ENCODE measurements around the gene NLK. TPM values are rescaled to one million over a fixed set of nuclear protein-coding genes. Genes with fewer than 3 reads are reported as not detected.

Gene NLK
- total RNA-seq, 1 donor from 2014 or later, result 30.6 TPM

GRCh38 chr17:28187931-28188330 is 145.5 kb downstream of the NLK start:
- no peaks in the 10 kb centered on the region for H3K9me3 ChIP-seq (ENCODE audit: insufficient read depth, low read depth, low read length)
- FAIRE-seq (no peak), DNase-seq (ENCODE audit: low read depth) (no peak)
- H3K4me3 ChIP-seq (ENCODE audit: insufficient read depth, low read depth, low read length), result no peak overlapping the region
- H3K36me3 ChIP-seq (ENCODE audit: insufficient read depth, low read length), result peaks cover 33% of the 10 kb centered on the region
- H3K79me2 ChIP-seq (ENCODE audit: insufficient read depth, low read length), result no peaks in the 10 kb centered on the region
- no peaks in the 10 kb centered on the region for H3K27me3 ChIP-seq (ENCODE audit: insufficient read depth, low read length)
- H3K4me1 ChIP-seq (ENCODE audit: insufficient read depth, low read length), result no peaks in the 10 kb centered on the region
- TF ChIP-seq EZH2 (IDR thresholded peaks at IDR 0.05; ENCODE audit: insufficient read depth, low read length), result no peak
- TF ChIP-seq CTCF (IDR thresholded peaks at IDR 0.05; ENCODE audit: insufficient read depth, low read depth, low read length), result no peak
- Mint-ChIP-seq H3K4me1 (ENCODE audit: low read depth, unreplicated experiment) (no peaks in the 10 kb centered on the region), H3K9me3 (ENCODE audit: unreplicated experiment) (peaks cover 6% of the 10 kb centered on the region), H3K4me3 (ENCODE audit: unreplicated experiment) (no peak overlapping the region), H3K36me3 (ENCODE audit: low read depth, unreplicated experiment) (peaks cover 15% of the 10 kb centered on the region), H3K27me3 (ENCODE audit: low read depth, unreplicated experiment) (no peaks in the 10 kb centered on the region), H3K27ac (ENCODE audit: unreplicated experiment) (no peak overlapping the region)
- H3K4me2 ChIP-seq (ENCODE audit: low read length), result no peak overlapping the region
- H3K27ac ChIP-seq (ENCODE audit: low read depth, low read length), result no peak overlapping the region
- H2AFZ ChIP-seq (ENCODE audit: low read depth, low read length), result no peak overlapping the region
- peaks cover 7% of the 10 kb centered on the region for H4K20me1 ChIP-seq (ENCODE audit: insufficient read depth, low read length)
- no peak overlapping the region for H3K9ac ChIP-seq (ENCODE audit: low read length)

- H4K20me1 ChIP-seq (ENCODE audit: insufficient read depth, low read length), result peaks cover 10% of the 10 kb centered on the region
- H3K27ac Mint-ChIP-seq (ENCODE audit: unreplicated experiment), result no peak overlapping the region
- TF ChIP-seq CTCF (IDR thresholded peaks at IDR 0.05; ENCODE audit: insufficient read depth, low read depth, low read length) (no peak), EZH2 (IDR thresholded peaks at IDR 0.05; ENCODE audit: insufficient read depth, low read length) (no peak)
- H3K4me1 ChIP-seq (ENCODE audit: insufficient read depth, low read length), result no peaks in the 10 kb centered on the region
- H3K36me3 ChIP-seq (ENCODE audit: insufficient read depth, low read length), result peaks cover 33% of the 10 kb centered on the region
- H3K9me3 ChIP-seq (ENCODE audit: insufficient read depth, low read depth, low read length), result no peaks in the 10 kb centered on the region
- H3K36me3 Mint-ChIP-seq (ENCODE audit: low read depth, unreplicated experiment), result peaks cover 15% of the 10 kb centered on the region
- no peak for DNase-seq (ENCODE audit: low read depth)
- H3K4me3 ChIP-seq (ENCODE audit: insufficient read depth, low read depth, low read length), result no peak overlapping the region
- no peaks in the 10 kb centered on the region for H3K27me3 Mint-ChIP-seq (ENCODE audit: low read depth, unreplicated experiment)
- no peak overlapping the region for H3K4me3 Mint-ChIP-seq (ENCODE audit: unreplicated experiment)
- no peak overlapping the region for H3K9ac ChIP-seq (ENCODE audit: low read length)
- H2AFZ ChIP-seq (ENCODE audit: low read depth, low read length), result no peak overlapping the region
- no peaks in the 10 kb centered on the region for H3K27me3 ChIP-seq (ENCODE audit: insufficient read depth, low read length)
- FAIRE-seq, result no peak
- no peak overlapping the region for H3K27ac ChIP-seq (ENCODE audit: low read depth, low read length)
- H3K79me2 ChIP-seq (ENCODE audit: insufficient read depth, low read length), result no peaks in the 10 kb centered on the region
- no peaks in the 10 kb centered on the region for H3K4me1 Mint-ChIP-seq (ENCODE audit: low read depth, unreplicated experiment)
- H3K4me2 ChIP-seq (ENCODE audit: low read length), result no peak overlapping the region
- H3K9me3 Mint-ChIP-seq (ENCODE audit: unreplicated experiment), result peaks cover 6% of the 10 kb centered on the region
These were observed 146.4 kb downstream of the NLK start for GRCh38 chr17:28188841-28189263.

GRCh38 chr17:28189667-28190066 is 147.2 kb downstream of the NLK start:
- H2AFZ ChIP-seq (ENCODE audit: low read depth, low read length), result no peak overlapping the region
- H3K4me3 Mint-ChIP-seq (ENCODE audit: unreplicated experiment), result no peak overlapping the region
- DNase-seq (ENCODE audit: low read depth), result no peak
- no peak for FAIRE-seq
- H3K27ac ChIP-seq (ENCODE audit: low read depth, low read length), result no peak overlapping the region
- H3K36me3 ChIP-seq (ENCODE audit: insufficient read depth, low read length), result peaks cover 31% of the 10 kb centered on the region
- no peaks in the 10 kb centered on the region for H3K9me3 ChIP-seq (ENCODE audit: insufficient read depth, low read depth, low read length)
- H4K20me1 ChIP-seq (ENCODE audit: insufficient read depth, low read length), result peaks cover 10% of the 10 kb centered on the region
- H3K79me2 ChIP-seq (ENCODE audit: insufficient read depth, low read length), result no peaks in the 10 kb centered on the region
- peaks cover 6% of the 10 kb centered on the region for H3K9me3 Mint-ChIP-seq (ENCODE audit: unreplicated experiment)
- no peak overlapping the region for H3K4me2 ChIP-seq (ENCODE audit: low read length)
- no peaks in the 10 kb centered on the region for H3K4me1 Mint-ChIP-seq (ENCODE audit: low read depth, unreplicated experiment)
- no peak for TF ChIP-seq EZH2 (IDR thresholded peaks at IDR 0.05; ENCODE audit: insufficient read depth, low read length)
- TF ChIP-seq CTCF (IDR thresholded peaks at IDR 0.05; ENCODE audit: insufficient read depth, low read depth, low read length), result no peak
- H3K36me3 Mint-ChIP-seq (ENCODE audit: low read depth, unreplicated experiment), result peaks cover 15% of the 10 kb centered on the region
- no peak overlapping the region for H3K4me3 ChIP-seq (ENCODE audit: insufficient read depth, low read depth, low read length)
- no peak overlapping the region for H3K9ac ChIP-seq (ENCODE audit: low read length)
- no peaks in the 10 kb centered on the region for H3K4me1 ChIP-seq (ENCODE audit: insufficient read depth, low read length)
- H3K27me3 ChIP-seq (ENCODE audit: insufficient read depth, low read length), result no peaks in the 10 kb centered on the region
- no peaks in the 10 kb centered on the region for H3K27me3 Mint-ChIP-seq (ENCODE audit: low read depth, unreplicated experiment)
- H3K27ac Mint-ChIP-seq (ENCODE audit: unreplicated experiment), result no peak overlapping the region

Data from astrocyte (in vitro differentiated cells and primary cell).